HL-60 (cell line): ENCODE measurements around the gene SYT4.

ENCODE experiments used
- DNase-seq, 2 experiments: peaks; one replicate each; pipeline ENCODE4 v3.0.0-alpha.2; 2010 to 2020; ENCODE audit warnings: low read depth in 1 of 2, low spot score in 1 of 2
- H3K27ac ChIP-seq: fragments of 250-450 bp; sonication (Bioruptor Pico); replicated peaks from 2 replicates; pipeline ENCODE4 v1.5.1; 2020; ENCODE audit warnings: mild to moderate bottlenecking, moderate library complexity
- H3K27me3 ChIP-seq: fragments of 250-450 bp; sonication (Bioruptor Pico); 2 replicates; pipeline ENCODE4 v1.5.1; 2021; ENCODE audit warnings: mild to moderate bottlenecking, moderate library complexity; ENCODE audit not compliant: insufficient read depth, poor library complexity, severe bottlenecking
- H3K4me3 ChIP-seq: replicated peaks from 2 replicates; pipeline ENCODE4 v1.5.1; 2011; ENCODE audit warnings: mild to moderate bottlenecking, control low read depth, low read length; ENCODE audit not compliant: insufficient read depth
- GABPA ChIP-seq: IDR thresholded peaks from 2 replicates; pipeline ENCODE4 v1.6.1; 2012; ENCODE audit warnings: low read depth
- POLR2AphosphoS5 ChIP-seq: IDR thresholded peaks from 2 replicates; pipeline ENCODE4 v1.6.1; 2012; ENCODE audit warnings: low read depth
- REST ChIP-seq: IDR thresholded peaks from 2 replicates; pipeline ENCODE4 v1.6.1; 2012; ENCODE audit warnings: low read depth; ENCODE audit not compliant: insufficient replicate concordance
- SPI1 ChIP-seq: IDR thresholded peaks from 2 replicates; pipeline ENCODE4 v1.6.1; 2012; ENCODE audit warnings: low read depth, mild to moderate bottlenecking, borderline replicate concordance
- TF ChIP-seq, protein P1 (sequence below): IDR thresholded peaks from one replicate; pipeline ENCODE4 v1.5.1; 2011; ENCODE audit warnings: low read length, control low read depth, inconsistent platforms; ENCODE audit not compliant: insufficient read depth

SYT4 gene

GRCh38 chr18:43248610-43249249 is 28.6 kb downstream of the SYT4 start:
- no peak overlapping the region for H3K4me3 ChIP-seq
- H3K27me3 ChIP-seq: no peaks in the 10 kb centered on the region
- H3K27ac ChIP-seq: no peak overlapping the region
- no peak for DNase-seq
- no peak for TF ChIP-seq GABPA
- no peak for TF ChIP-seq REST

GRCh38 chr18:43247944-43248343 is 29.3 kb downstream of the SYT4 start:
- no peaks in the 10 kb centered on the region for H3K27me3 ChIP-seq
- no peak overlapping the region for H3K4me3 ChIP-seq
- peak in 1 of 2 experiments; percentile 11 for DNase-seq
- no peak overlapping the region for H3K27ac ChIP-seq
- TF ChIP-seq, protein P1, sequence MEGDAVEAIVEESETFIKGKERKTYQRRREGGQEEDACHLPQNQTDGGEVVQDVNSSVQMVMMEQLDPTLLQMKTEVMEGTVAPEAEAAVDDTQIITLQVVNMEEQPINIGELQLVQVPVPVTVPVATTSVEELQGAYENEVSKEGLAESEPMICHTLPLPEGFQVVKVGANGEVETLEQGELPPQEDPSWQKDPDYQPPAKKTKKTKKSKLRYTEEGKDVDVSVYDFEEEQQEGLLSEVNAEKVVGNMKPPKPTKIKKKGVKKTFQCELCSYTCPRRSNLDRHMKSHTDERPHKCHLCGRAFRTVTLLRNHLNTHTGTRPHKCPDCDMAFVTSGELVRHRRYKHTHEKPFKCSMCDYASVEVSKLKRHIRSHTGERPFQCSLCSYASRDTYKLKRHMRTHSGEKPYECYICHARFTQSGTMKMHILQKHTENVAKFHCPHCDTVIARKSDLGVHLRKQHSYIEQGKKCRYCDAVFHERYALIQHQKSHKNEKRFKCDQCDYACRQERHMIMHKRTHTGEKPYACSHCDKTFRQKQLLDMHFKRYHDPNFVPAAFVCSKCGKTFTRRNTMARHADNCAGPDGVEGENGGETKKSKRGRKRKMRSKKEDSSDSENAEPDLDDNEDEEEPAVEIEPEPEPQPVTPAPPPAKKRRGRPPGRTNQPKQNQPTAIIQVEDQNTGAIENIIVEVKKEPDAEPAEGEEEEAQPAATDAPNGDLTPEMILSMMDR: no peak
- TF ChIP-seq SPI1 (no peak), POLR2AphosphoS5 (no peak), GABPA (no peak), REST (no peak)

- TF ChIP-seq GABPA: no peak
- TF ChIP-seq POLR2AphosphoS5: no peak
- TF ChIP-seq SPI1: no peak
- TF ChIP-seq, protein P1: no peak
- TF ChIP-seq REST: no peak
- H3K27ac ChIP-seq: no peak overlapping the region
- no peak overlapping the region for H3K4me3 ChIP-seq
- no peaks in the 10 kb centered on the region for H3K27me3 ChIP-seq
- DNase-seq: no peak
These were observed 38.9 kb downstream of the SYT4 start for GRCh38 chr18:43238429-43238828.

- H3K27me3 ChIP-seq: no peaks in the 10 kb centered on the region
- H3K27ac ChIP-seq: no peak overlapping the region
- H3K4me3 ChIP-seq: no peak overlapping the region
- TF ChIP-seq, protein P1: no peak
- TF ChIP-seq GABPA: no peak
- TF ChIP-seq POLR2AphosphoS5: no peak
- no peak for DNase-seq
These were observed 40.4 kb downstream of the SYT4 start for GRCh38 chr18:43236921-43237320.
